Mesendoderm (in vitro differentiated cells): ENCODE results near the gene PIRT.

Source experiments
- DNase-seq: peaks from one replicate; pipeline ENCODE4 v3.0.0; 2013
- H2AK5ac ChIP-seq: 2 replicates; pipeline ENCODE4 v1.6.1; 2013; ENCODE audit warnings: low read length, inconsistent platforms
- H2BK120ac ChIP-seq: 2 replicates; pipeline ENCODE4 v1.6.1; 2013; ENCODE audit warnings: low read depth, mild to moderate bottlenecking, low read length, moderate library complexity, mixed read lengths
- H2BK15ac ChIP-seq: replicated peaks from 2 replicates; pipeline ENCODE4 v1.6.1; 2013; ENCODE audit warnings: low read depth, mild to moderate bottlenecking, moderate library complexity
- H2BK5ac ChIP-seq: 2 replicates; pipeline ENCODE4 v1.6.1; 2013; ENCODE audit warnings: low read length, inconsistent platforms
- H3K18ac ChIP-seq: 2 replicates; pipeline ENCODE4 v1.6.1; 2013; ENCODE audit warnings: mild to moderate bottlenecking, low read length, mixed read lengths
- H3K23ac ChIP-seq: one replicate; pipeline ENCODE4 v1.6.1; 2013; ENCODE audit warnings: low read length
- H3K27ac ChIP-seq: 2 replicates; pipeline ENCODE4 v1.5.1; 2013; ENCODE audit warnings: low read depth, mild to moderate bottlenecking, inconsistent platforms, low read length, moderate library complexity
- H3K27me3 ChIP-seq: 2 replicates; pipeline ENCODE4 v1.6.1; 2013; ENCODE audit warnings: low read length, control low read depth, mild to moderate bottlenecking, inconsistent platforms; ENCODE audit not compliant: insufficient read depth, poor library complexity
- H3K36me3 ChIP-seq: 2 replicates; pipeline ENCODE4 v1.6.1; 2013; ENCODE audit warnings: low read length, inconsistent platforms; ENCODE audit not compliant: control insufficient read depth, insufficient read depth
- H3K4ac ChIP-seq: one replicate; pipeline ENCODE4 v1.6.1; 2013; ENCODE audit warnings: low read depth, mild to moderate bottlenecking, low read length, moderate library complexity
- H3K4me1 ChIP-seq: 2 replicates; pipeline ENCODE4 v1.6.1; 2013; ENCODE audit warnings: low read depth, low read length, inconsistent platforms; ENCODE audit not compliant: control insufficient read depth
- H3K4me2 ChIP-seq: 2 replicates; pipeline ENCODE4 v1.6.1; 2013; ENCODE audit warnings: low read length
- H3K4me3 ChIP-seq: 2 replicates; pipeline ENCODE4 v1.5.1; 2013; ENCODE audit warnings: mild to moderate bottlenecking, low read length
- H3K56ac ChIP-seq: one replicate; pipeline ENCODE4 v1.6.1; 2013; ENCODE audit warnings: low read length
- H3K79me1 ChIP-seq: 2 replicates; pipeline ENCODE4 v1.6.1; 2013; ENCODE audit warnings: low read length, inconsistent platforms
- H3K79me2 ChIP-seq: 2 replicates; pipeline ENCODE4 v1.6.1; 2013; ENCODE audit warnings: mild to moderate bottlenecking, low read length; ENCODE audit not compliant: control insufficient read depth, insufficient read depth
- H3K9ac ChIP-seq: 2 replicates; pipeline ENCODE4 v1.6.1; 2013; ENCODE audit warnings: low read length, inconsistent platforms
- H4K5ac ChIP-seq: one replicate; pipeline ENCODE4 v1.6.1; 2013; ENCODE audit warnings: low read length
- H4K8ac ChIP-seq: one replicate; pipeline ENCODE4 v1.6.1; 2013; ENCODE audit warnings: low read depth, mild to moderate bottlenecking, control low read depth, low read length, moderate library complexity
- WGBS: extraction: QIAGEN DNeasy Blood & Tissue Kit; methylation state at CpG from one replicate; pipeline ENCODE4 v1.1.7; 2013; ENCODE audit warnings: low lambda C conversion rate, missing lambda C conversion rate; ENCODE audit not compliant: insufficient coverage; ENCODE audit errors: extremely low coverage; 5-methylcytosine and 5-hydroxymethylcytosine counted together

Gene PIRT

GRCh38 chr17:10793816-10794215, 44.1 kb downstream of the PIRT start:
- Histone ChIP-seq H4K5ac (no peak overlapping the region), H2BK5ac (no peak overlapping the region), H4K8ac (no peak overlapping the region), H2AK5ac (no peak overlapping the region), H3K56ac (no peak overlapping the region), H3K27ac (no peak overlapping the region), H2BK120ac (no peak overlapping the region), H3K79me2 (no peaks in the 10 kb centered on the region), H3K23ac (no peak overlapping the region), H2BK15ac (no peak overlapping the region), H3K4me2 (no peak overlapping the region), H3K9ac (no peak overlapping the region), H3K27me3 (no peaks in the 10 kb centered on the region), H3K4me1 (peaks cover 3% of the 10 kb centered on the region), H3K4ac (no peak overlapping the region), H3K18ac (no peak overlapping the region), H3K4me3 (no peak overlapping the region), H3K36me3 (no peaks in the 10 kb centered on the region), H3K79me1 (no peaks in the 10 kb centered on the region)
- DNase-seq: no peak
- WGBS: no CpG with 5 or more reads among the region's 4 CpGs

- H4K8ac ChIP-seq: no peak overlapping the region
- H3K18ac ChIP-seq: no peak overlapping the region
- peaks cover 3% of the 10 kb centered on the region for H3K4me1 ChIP-seq
Observed at GRCh38 chr17:10793256-10793655, 44.6 kb downstream of the PIRT start.

GRCh38 chr17:10792151-10792550, 45.7 kb downstream of the PIRT start:
- Histone ChIP-seq H4K5ac (no peak overlapping the region), H3K4me1 (no peaks in the 10 kb centered on the region), H2BK5ac (no peak overlapping the region), H3K9ac (no peak overlapping the region), H2BK15ac (no peak overlapping the region), H3K36me3 (no peaks in the 10 kb centered on the region), H3K4me3 (no peak overlapping the region), H3K4me2 (no peak overlapping the region), H3K23ac (no peak overlapping the region), H2AK5ac (no peak overlapping the region), H3K79me1 (no peaks in the 10 kb centered on the region), H3K79me2 (no peaks in the 10 kb centered on the region), H2BK120ac (no peak overlapping the region), H4K8ac (no peak overlapping the region), H3K18ac (no peak overlapping the region), H3K27me3 (no peaks in the 10 kb centered on the region), H3K27ac (no peak overlapping the region), H3K56ac (no peak overlapping the region), H3K4ac (no peak overlapping the region)
- no CpG with 5 or more reads among the region's 8 CpGs for WGBS
- DNase-seq: peak; percentile 13

More at GRCh38 chr17:10793256-10793655, 44.6 kb downstream of the PIRT start:
- H2AK5ac ChIP-seq: no peak overlapping the region
- DNase-seq: no peak
- H3K4me2 ChIP-seq: no peak overlapping the region
- H2BK5ac ChIP-seq: no peak overlapping the region
- no peak overlapping the region for H4K5ac ChIP-seq
- no peaks in the 10 kb centered on the region for H3K36me3 ChIP-seq
- no peak overlapping the region for H2BK120ac ChIP-seq
- no peak overlapping the region for H3K27ac ChIP-seq
- no peaks in the 10 kb centered on the region for H3K79me1 ChIP-seq
- H3K79me2 ChIP-seq: no peaks in the 10 kb centered on the region
- no peaks in the 10 kb centered on the region for H3K27me3 ChIP-seq
- no CpG with 5 or more reads among the region's 7 CpGs for WGBS
- no peak overlapping the region for H3K56ac ChIP-seq
- no peak overlapping the region for H3K9ac ChIP-seq
- no peak overlapping the region for H2BK15ac ChIP-seq
- no peak overlapping the region for H3K23ac ChIP-seq
- H3K4ac ChIP-seq: no peak overlapping the region
- H3K4me3 ChIP-seq: no peak overlapping the region

- no peak overlapping the region for H3K56ac ChIP-seq
- H2AK5ac ChIP-seq: no peak overlapping the region
- no peak overlapping the region for H2BK120ac ChIP-seq
- H3K27me3 ChIP-seq: no peaks in the 10 kb centered on the region
- no peak overlapping the region for H3K4ac ChIP-seq
- no peaks in the 10 kb centered on the region for H3K79me1 ChIP-seq
- H4K5ac ChIP-seq: no peak overlapping the region
- H3K4me1 ChIP-seq: no peaks in the 10 kb centered on the region
- H3K36me3 ChIP-seq: no peaks in the 10 kb centered on the region
- H2BK5ac ChIP-seq: no peak overlapping the region
- H3K18ac ChIP-seq: no peak overlapping the region
- H3K79me2 ChIP-seq: no peaks in the 10 kb centered on the region
- H3K4me3 ChIP-seq: no peak overlapping the region
- WGBS: no CpG with 5 or more reads among the region's 9 CpGs
- H4K8ac ChIP-seq: no peak overlapping the region
- no peak overlapping the region for H3K4me2 ChIP-seq
- no peak overlapping the region for H3K23ac ChIP-seq
- no peak overlapping the region for H3K27ac ChIP-seq
- no peak overlapping the region for H3K9ac ChIP-seq
- no peak overlapping the region for H2BK15ac ChIP-seq
- DNase-seq: peak; percentile 76
Observed at GRCh38 chr17:10790491-10791401, 47.1 kb downstream of the PIRT start.

GRCh38 chr17:10789694-10790271, 48.1 kb downstream of the PIRT start:
- H3K9ac ChIP-seq: no peak overlapping the region
- no peaks in the 10 kb centered on the region for H3K27me3 ChIP-seq
- H3K4me3 ChIP-seq: no peak overlapping the region
- H3K4me1 ChIP-seq: no peaks in the 10 kb centered on the region
- no peak overlapping the region for H3K27ac ChIP-seq
- no peak overlapping the region for H3K4ac ChIP-seq
- no peak overlapping the region for H2BK120ac ChIP-seq
- no peak overlapping the region for H4K8ac ChIP-seq
- H3K79me2 ChIP-seq: no peaks in the 10 kb centered on the region
- no peaks in the 10 kb centered on the region for H3K79me1 ChIP-seq
- no peak overlapping the region for H3K18ac ChIP-seq
- H4K5ac ChIP-seq: no peak overlapping the region
- H2AK5ac ChIP-seq: no peak overlapping the region
- H3K56ac ChIP-seq: no peak overlapping the region
- no peak overlapping the region for H2BK15ac ChIP-seq
- H3K36me3 ChIP-seq: no peaks in the 10 kb centered on the region
- no peak overlapping the region for H2BK5ac ChIP-seq
- no peak overlapping the region for H3K23ac ChIP-seq
- H3K4me2 ChIP-seq: no peak overlapping the region
- no peak for DNase-seq
- no CpG with 5 or more reads among the region's 4 CpGs for WGBS
